ENCODE measurements around the gene FUBP3.

Gene FUBP3

DNA sequence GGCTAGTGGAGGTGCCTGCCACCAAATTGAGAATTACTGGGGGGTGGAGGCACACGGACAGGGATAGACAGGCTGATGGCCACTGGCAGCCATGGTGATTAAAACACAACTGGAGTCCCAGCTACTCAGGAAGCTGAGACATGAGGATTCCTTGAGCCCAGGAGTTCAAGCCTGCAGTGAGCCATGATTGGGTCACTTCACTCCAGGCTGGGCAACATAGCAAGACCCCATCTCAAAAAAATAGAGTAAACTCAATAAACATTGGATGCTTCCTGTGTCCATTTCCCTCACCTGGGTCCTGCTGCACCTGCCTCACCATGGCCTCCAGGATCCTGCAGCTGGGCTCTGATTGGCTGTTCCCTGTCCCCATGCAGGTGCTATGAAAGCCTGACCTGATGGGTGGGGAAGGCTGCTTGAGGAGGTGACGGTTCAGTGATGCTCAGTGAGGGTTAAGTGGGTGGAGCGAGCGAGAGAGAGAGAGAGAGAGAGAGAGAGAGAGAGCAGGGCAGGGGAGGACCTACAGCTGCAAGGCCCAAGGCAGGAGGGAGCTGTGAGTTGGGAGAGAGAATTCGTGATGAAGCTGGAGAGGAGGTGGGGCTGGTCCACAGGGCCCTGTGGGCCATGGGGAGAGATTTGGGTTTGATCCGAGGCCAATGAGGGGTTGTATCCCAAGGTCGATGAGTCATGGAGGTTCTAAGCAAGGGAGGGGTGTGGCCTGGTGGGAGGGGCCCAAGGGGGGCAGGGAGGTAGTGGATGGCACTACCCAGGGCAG is 36.7 kb upstream of the FUBP3 start:
- no peaks in the 10 kb centered on the region for H3K36me3 ChIP-seq (ENCODE audit: insufficient read depth, low read length)
- H3K4me3 ChIP-seq (ENCODE audit: low read length), result no peak overlapping the region
- H3K9ac ChIP-seq (ENCODE audit: low read depth, low read length), result no peak overlapping the region
- WGBS, result 65% methylated on average over 7 of the region's 7 CpGs
- peaks cover 11% of the 10 kb centered on the region; the same call in 1 of the 2 replicates for H3K4me1 ChIP-seq (ENCODE audit: insufficient read depth, low read length)
- H3K27me3 ChIP-seq (ENCODE audit: insufficient read depth, low read length), result no peaks in the 10 kb centered on the region; the same call in 1 of the 2 replicates
- no peaks in the 10 kb centered on the region for H3K9me3 ChIP-seq (ENCODE audit: insufficient read depth, low read depth, low read length)
- H3K27ac ChIP-seq (ENCODE audit: low read depth, low read length), result no peak overlapping the region

DNA sequence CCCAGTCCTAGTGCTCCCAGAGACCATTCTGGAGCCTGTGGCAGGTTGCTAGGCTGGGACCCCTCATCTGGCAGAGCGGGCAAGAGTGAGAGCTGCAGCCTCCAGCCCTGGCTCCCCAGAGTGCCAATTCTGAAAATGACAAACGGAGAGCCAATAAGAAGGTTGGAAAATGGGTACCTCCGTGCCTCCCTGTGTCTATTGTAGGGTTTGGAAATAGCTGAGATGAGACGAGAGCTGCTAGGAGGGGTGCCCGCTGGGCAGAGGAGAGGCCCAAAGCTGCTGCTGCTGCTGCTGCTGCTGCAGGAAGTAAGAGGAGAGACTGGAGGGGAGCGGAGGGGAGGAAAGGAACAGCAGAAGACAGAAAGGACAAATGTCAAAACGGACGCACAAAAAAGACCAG is 36.0 kb upstream of the FUBP3 start:
- Histone ChIP-seq H3K9ac (ENCODE audit: low read depth, low read length) (no peak overlapping the region), H3K4me1 (ENCODE audit: insufficient read depth, low read length) (peaks cover 11% of the 10 kb centered on the region; the same call in 1 of the 2 replicates), H3K27me3 (ENCODE audit: insufficient read depth, low read length) (no peaks in the 10 kb centered on the region; the same call in 1 of the 2 replicates), H3K4me3 (ENCODE audit: low read length) (no peak overlapping the region), H3K9me3 (ENCODE audit: insufficient read depth, low read depth, low read length) (no peaks in the 10 kb centered on the region), H3K27ac (ENCODE audit: low read depth, low read length) (no peak overlapping the region), H3K36me3 (ENCODE audit: insufficient read depth, low read length) (no peaks in the 10 kb centered on the region)
- WGBS, result 75% methylated on average over 8 of the region's 8 CpGs

DNA sequence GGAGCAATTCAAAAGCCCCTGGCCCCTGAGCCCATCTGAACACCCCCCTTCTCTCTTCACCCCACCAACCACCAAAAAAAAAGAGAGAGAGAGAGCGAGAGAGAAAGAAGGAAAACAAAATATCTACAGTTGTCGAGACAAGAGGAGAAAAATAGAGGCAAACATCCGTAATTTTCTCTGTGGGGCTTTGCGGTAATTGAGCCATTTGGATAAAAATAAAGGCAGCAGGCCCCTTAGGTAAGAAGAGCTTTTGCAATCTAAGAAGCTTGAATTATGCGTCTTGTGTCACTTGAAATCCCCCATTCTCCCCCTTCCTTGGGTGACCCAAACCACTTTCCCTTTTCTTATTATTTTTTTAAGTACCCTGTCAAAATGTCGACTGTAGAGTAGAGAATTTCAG is 35.5 kb upstream of the FUBP3 start:
- no peak overlapping the region for H3K27ac ChIP-seq (ENCODE audit: low read depth, low read length)
- H3K36me3 ChIP-seq (ENCODE audit: insufficient read depth, low read length), result no peaks in the 10 kb centered on the region
- peaks cover 11% of the 10 kb centered on the region; the same call in 1 of the 2 replicates for H3K4me1 ChIP-seq (ENCODE audit: insufficient read depth, low read length)
- H3K27me3 ChIP-seq (ENCODE audit: insufficient read depth, low read length), result no peaks in the 10 kb centered on the region; the same call in 1 of the 2 replicates
- H3K9me3 ChIP-seq (ENCODE audit: insufficient read depth, low read depth, low read length), result peaks cover 1% of the 10 kb centered on the region; the same call in 1 of the 2 replicates
- WGBS, result 69% methylated on average over 6 of the region's 6 CpGs
- no peak overlapping the region for H3K4me3 ChIP-seq (ENCODE audit: low read length)
- H3K9ac ChIP-seq (ENCODE audit: low read depth, low read length), result no peak overlapping the region

DNA sequence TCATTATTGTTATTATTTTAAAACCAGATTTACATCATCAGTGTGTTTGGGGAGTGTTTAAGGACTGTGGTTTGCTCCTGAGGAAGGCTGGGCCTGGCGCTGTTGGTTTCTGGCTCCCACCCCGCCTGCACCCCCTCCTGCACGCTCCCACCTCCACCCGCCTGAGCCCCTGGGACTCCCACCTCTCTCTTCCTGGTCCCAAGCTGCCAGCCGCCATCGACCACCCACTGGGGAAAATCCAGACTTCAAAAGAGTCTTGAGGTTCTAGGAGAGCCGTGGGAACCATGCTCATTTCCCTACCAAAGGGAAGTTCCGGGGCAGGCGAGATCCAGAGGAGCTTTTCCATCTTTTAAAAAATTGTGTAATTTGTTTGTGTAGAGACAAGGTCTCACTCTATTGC is 35.0 kb upstream of the FUBP3 start:
- 52% methylated on average over 9 of the region's 9 CpGs for WGBS
- peaks cover 6% of the 10 kb centered on the region for H3K9me3 ChIP-seq (ENCODE audit: insufficient read depth, low read depth, low read length)
- H3K4me1 ChIP-seq (ENCODE audit: insufficient read depth, low read length), result peaks cover 11% of the 10 kb centered on the region; the same call in 1 of the 2 replicates
- no peak overlapping the region for H3K9ac ChIP-seq (ENCODE audit: low read depth, low read length)
- no peaks in the 10 kb centered on the region for H3K36me3 ChIP-seq (ENCODE audit: insufficient read depth, low read length)
- no peaks in the 10 kb centered on the region for H3K27me3 ChIP-seq (ENCODE audit: insufficient read depth, low read length)
- H3K4me3 ChIP-seq (ENCODE audit: low read length), result no peak overlapping the region
- H3K27ac ChIP-seq (ENCODE audit: low read depth, low read length), result no peak overlapping the region

DNA sequence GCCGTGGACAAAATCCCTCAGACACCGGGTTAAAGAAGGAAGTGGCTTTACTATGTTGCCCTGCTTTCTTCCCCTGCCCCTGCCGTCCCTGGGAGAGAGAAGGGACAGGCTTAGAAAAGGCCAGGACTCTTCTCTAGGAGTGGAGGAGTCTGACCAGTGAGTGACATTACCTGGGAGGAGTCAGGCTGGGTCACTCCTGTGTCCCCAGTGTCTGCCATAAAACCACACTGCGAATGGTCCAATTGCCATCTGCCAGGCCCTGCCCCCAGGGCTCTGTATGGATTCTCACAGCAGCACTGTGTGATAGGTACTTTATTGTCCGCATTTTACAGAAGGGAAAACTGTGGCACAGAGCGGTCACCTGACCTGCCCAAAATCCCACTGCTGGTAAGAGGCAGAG is 31.3 kb upstream of the FUBP3 start:
- Histone ChIP-seq H3K4me1 (ENCODE audit: insufficient read depth, low read length) (0 out of 2 replicates have a peak, but pooled peaks cover 6% of the 10 kb centered on the region), H3K27ac (ENCODE audit: low read depth, low read length) (no peak overlapping the region), H3K4me3 (ENCODE audit: low read length) (no peak overlapping the region), H3K9me3 (ENCODE audit: insufficient read depth, low read depth, low read length) (peaks cover 10% of the 10 kb centered on the region), H3K27me3 (ENCODE audit: insufficient read depth, low read length) (no peaks in the 10 kb centered on the region), H3K36me3 (ENCODE audit: insufficient read depth, low read length) (no peaks in the 10 kb centered on the region), H3K9ac (ENCODE audit: low read depth, low read length) (no peak overlapping the region)
- 94% methylated on average over 6 of the region's 6 CpGs for WGBS

DNA sequence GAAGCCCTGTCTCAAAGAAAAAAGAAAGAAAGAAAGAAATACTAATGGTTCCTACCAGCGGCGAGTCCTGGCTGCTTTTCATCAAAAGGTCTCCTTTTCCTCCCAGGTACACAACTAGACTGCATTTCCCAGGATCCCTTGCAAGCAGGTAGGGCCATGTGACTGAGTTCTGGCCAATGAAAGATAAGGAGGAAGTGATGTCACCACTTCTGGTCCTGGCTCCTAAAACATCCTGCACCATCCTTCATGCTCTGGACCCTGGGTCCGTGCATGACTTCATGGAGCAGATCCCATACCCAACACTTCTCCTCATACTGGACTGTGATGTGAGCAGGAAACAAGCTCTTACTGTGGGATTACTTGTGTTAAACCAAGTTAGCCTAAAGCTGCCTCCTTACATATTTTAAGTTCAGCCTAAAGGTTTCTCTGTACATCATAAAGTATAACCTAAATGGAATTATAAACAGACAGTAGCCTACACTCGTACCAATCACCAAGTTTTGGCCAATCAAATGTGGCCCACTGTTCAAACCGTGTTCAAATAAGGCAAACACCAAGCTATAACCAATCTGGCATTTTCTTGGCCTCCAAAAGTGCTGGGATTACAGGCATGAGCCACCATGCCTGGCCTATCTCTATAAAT is 30.2 kb upstream of the FUBP3 start:
- H3K4me1 ChIP-seq (ENCODE audit: insufficient read depth, low read length), result 0 out of 2 replicates have a peak, but pooled peaks cover under 1% of the 10 kb centered on the region
- no peak overlapping the region for H3K9ac ChIP-seq (ENCODE audit: low read depth, low read length)
- no peaks in the 10 kb centered on the region for H3K27me3 ChIP-seq (ENCODE audit: insufficient read depth, low read length)
- WGBS, result 84% methylated on average over 5 of the region's 5 CpGs
- no peak overlapping the region for H3K4me3 ChIP-seq (ENCODE audit: low read length)
- H3K27ac ChIP-seq (ENCODE audit: low read depth, low read length), result no peak overlapping the region
- peaks cover 10% of the 10 kb centered on the region for H3K9me3 ChIP-seq (ENCODE audit: insufficient read depth, low read depth, low read length)
- H3K36me3 ChIP-seq (ENCODE audit: insufficient read depth, low read length), result no peaks in the 10 kb centered on the region

DNA sequence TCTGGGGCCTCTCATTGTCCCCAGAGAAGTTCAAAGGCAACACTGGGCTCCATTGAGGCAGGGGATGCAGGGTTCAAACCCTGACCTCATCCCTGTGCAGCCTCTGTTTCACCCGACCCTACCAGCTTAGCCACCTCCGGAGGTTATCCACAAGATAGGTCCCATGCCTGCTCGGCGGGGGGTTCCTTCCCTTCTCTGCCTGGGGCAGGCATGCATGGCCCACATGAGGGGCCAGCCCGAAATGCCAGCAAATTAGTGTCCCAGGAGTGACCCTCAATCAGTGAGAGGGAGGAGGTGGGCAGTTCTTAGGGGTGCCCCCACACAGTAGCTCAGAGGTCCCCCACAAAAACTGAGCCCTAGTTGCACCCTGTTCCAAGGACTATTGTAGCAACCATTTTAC is 24.8 kb upstream of the FUBP3 start:
- no peak overlapping the region for H3K4me3 ChIP-seq (ENCODE audit: low read length)
- no peaks in the 10 kb centered on the region for H3K4me1 ChIP-seq (ENCODE audit: insufficient read depth, low read length)
- H3K9me3 ChIP-seq (ENCODE audit: insufficient read depth, low read depth, low read length), result peaks cover 2% of the 10 kb centered on the region
- H3K27me3 ChIP-seq (ENCODE audit: insufficient read depth, low read length), result no peaks in the 10 kb centered on the region
- no peak overlapping the region for H3K9ac ChIP-seq (ENCODE audit: low read depth, low read length)
- 90% methylated on average over 5 of the region's 5 CpGs for WGBS
- H3K27ac ChIP-seq (ENCODE audit: low read depth, low read length), result no peak overlapping the region
- no peaks in the 10 kb centered on the region for H3K36me3 ChIP-seq (ENCODE audit: insufficient read depth, low read length)

DNA sequence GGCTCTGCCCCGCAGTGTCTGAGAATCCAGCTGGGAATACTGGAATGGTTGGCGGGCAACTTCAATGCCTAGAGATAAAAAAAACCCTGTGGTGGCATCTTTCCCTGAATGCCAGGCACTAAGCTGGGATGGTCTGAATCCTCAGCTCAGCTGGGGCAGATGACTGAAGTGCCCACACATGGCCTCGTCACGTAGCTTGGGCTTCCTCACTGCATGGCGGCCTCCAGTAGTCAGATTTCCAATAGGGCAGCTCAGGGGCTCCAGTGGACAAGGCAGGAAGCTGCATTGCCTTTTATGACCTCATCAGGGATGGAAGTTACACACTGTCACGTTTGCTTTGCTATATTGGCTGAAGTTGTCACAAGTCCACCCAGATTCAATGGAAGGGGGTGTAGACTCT is 24.3 kb upstream of the FUBP3 start:
- no peak overlapping the region for H3K9ac ChIP-seq (ENCODE audit: low read depth, low read length)
- WGBS, result 89% methylated on average over 6 of the region's 6 CpGs
- H3K27ac ChIP-seq (ENCODE audit: low read depth, low read length), result no peak overlapping the region
- H3K9me3 ChIP-seq (ENCODE audit: insufficient read depth, low read depth, low read length), result no peaks in the 10 kb centered on the region
- H3K4me3 ChIP-seq (ENCODE audit: low read length), result no peak overlapping the region
- H3K36me3 ChIP-seq (ENCODE audit: insufficient read depth, low read length), result no peaks in the 10 kb centered on the region
- no peaks in the 10 kb centered on the region for H3K27me3 ChIP-seq (ENCODE audit: insufficient read depth, low read length)
- H3K4me1 ChIP-seq (ENCODE audit: insufficient read depth, low read length), result no peaks in the 10 kb centered on the region

DNA sequence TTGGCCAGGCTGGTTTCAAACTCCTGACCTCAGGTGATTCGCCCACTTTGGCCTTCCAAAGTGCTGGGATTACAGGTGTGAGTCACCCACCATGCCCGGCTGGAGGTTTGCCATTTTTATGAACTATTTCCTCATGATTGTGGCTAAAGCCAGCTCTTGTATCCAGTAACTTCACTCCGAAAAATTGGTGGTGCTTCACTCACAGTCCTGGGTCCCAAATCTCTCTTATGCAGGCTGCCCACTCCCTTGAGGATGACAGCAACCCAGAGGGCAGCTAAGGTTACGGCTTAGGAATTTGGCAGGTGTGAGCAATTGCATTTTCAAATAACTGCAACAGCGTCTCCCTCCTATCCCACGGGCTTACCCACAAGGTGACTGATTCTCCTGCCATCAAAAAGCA is 23.4 kb upstream of the FUBP3 start:
- WGBS, result 72% methylated on average over 6 of the region's 6 CpGs
- no peak overlapping the region for H3K9ac ChIP-seq (ENCODE audit: low read depth, low read length)
- no peaks in the 10 kb centered on the region for H3K36me3 ChIP-seq (ENCODE audit: insufficient read depth, low read length)
- no peak overlapping the region for H3K4me3 ChIP-seq (ENCODE audit: low read length)
- H3K4me1 ChIP-seq (ENCODE audit: insufficient read depth, low read length), result no peaks in the 10 kb centered on the region
- H3K27me3 ChIP-seq (ENCODE audit: insufficient read depth, low read length), result no peaks in the 10 kb centered on the region
- H3K9me3 ChIP-seq (ENCODE audit: insufficient read depth, low read depth, low read length), result no peaks in the 10 kb centered on the region
- H3K27ac ChIP-seq (ENCODE audit: low read depth, low read length), result no peak overlapping the region

DNA sequence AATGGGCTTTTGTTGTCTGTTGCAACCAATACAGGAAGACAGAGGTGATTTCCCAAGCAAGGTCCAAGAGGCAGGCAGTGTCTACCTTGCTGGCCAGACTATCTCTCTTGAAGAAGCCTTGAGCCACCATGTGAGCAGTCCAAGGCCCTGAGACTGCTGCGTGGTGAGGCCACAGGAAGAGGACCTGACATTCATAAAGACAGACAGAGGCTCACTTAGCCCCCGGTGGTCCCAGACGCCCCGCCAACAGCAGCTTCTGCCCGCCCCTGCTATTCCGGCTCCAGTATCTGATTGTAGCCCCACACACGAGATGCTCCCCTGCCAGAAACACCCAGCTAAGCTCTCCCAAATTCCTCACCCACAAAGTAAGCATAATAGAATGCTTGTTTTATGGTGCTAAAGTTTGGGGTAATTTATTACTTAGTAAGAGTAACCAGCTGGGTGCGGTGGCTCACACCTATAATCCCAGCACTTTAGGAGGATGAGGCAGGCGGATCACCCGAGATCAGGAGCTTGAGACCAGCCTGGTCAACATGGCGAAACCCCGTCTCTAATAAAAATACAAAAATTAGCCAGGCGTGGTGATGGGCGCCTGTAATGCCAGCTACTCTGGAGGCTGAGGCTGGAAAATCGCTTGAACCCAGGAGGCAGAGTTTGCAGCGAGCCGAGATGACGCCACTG is 22.8 kb upstream of the FUBP3 start:
- Histone ChIP-seq H3K4me1 (ENCODE audit: insufficient read depth, low read length) (no peaks in the 10 kb centered on the region), H3K4me3 (ENCODE audit: low read length) (no peak overlapping the region), H3K9me3 (ENCODE audit: insufficient read depth, low read depth, low read length) (no peaks in the 10 kb centered on the region), H3K9ac (ENCODE audit: low read depth, low read length) (no peak overlapping the region), H3K36me3 (ENCODE audit: insufficient read depth, low read length) (no peaks in the 10 kb centered on the region), H3K27me3 (ENCODE audit: insufficient read depth, low read length) (no peaks in the 10 kb centered on the region), H3K27ac (ENCODE audit: low read depth, low read length) (no peak overlapping the region)
- 91% methylated on average over 18 of the region's 18 CpGs for WGBS

DNA sequence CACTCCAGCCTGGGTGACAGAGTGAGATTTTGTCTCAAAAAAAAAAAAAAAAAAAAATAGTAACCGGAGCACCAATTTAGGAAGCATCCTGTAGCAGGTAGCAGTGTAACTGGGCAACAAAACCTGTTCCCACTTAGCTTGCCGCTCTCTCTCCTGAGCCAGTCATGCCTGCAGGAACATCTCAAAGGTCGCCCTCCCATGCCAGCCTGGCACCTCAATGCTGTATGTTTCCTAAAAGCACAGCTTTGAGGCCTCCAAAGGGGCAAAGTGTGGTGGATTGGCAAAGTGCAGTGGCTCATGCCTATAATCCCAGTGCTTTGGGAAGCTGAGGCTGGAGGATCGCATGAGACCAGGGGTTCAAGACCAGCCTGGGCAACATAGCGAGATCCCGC is 22.3 kb upstream of the FUBP3 start:
- Histone ChIP-seq H3K9me3 (ENCODE audit: insufficient read depth, low read depth, low read length) (no peaks in the 10 kb centered on the region), H3K4me1 (ENCODE audit: insufficient read depth, low read length) (no peaks in the 10 kb centered on the region), H3K36me3 (ENCODE audit: insufficient read depth, low read length) (no peaks in the 10 kb centered on the region), H3K9ac (ENCODE audit: low read depth, low read length) (no peak overlapping the region), H3K27me3 (ENCODE audit: insufficient read depth, low read length) (no peaks in the 10 kb centered on the region), H3K4me3 (ENCODE audit: low read length) (no peak overlapping the region), H3K27ac (ENCODE audit: low read depth, low read length) (no peak overlapping the region)
- 97% methylated on average over 6 of the region's 6 CpGs for WGBS
